HUES6 (cell line): ENCODE data around the gene CHRNA1.
A peak's percentile ranks its signal among the peaks of the same experiment; 100 is the strongest.

ENCODE experiments used
- H3K27ac ChIP-seq: 2 replicates; pipeline ENCODE4 v1.7.0; 2013; ENCODE audit warnings: low read depth, mild to moderate bottlenecking, low read length, inconsistent platforms
- H3K27me3 ChIP-seq: 2 replicates; pipeline ENCODE4 v1.6.1; 2013; ENCODE audit warnings: low read length; ENCODE audit not compliant: control insufficient read depth, insufficient read depth
- H3K36me3 ChIP-seq: 2 replicates; pipeline ENCODE4 v1.6.1; 2013; ENCODE audit warnings: low read length; ENCODE audit not compliant: control insufficient read depth, insufficient read depth
- H3K4me1 ChIP-seq: 2 replicates; pipeline ENCODE4 v1.6.1; 2013; ENCODE audit warnings: low read length; ENCODE audit not compliant: control insufficient read depth, insufficient read depth
- H3K4me3 ChIP-seq: 2 replicates; pipeline ENCODE4 v1.5.1; 2013; ENCODE audit warnings: low read depth, low read length
- H3K9ac ChIP-seq: one replicate; pipeline ENCODE4 v1.6.1; 2013; ENCODE audit warnings: mild to moderate bottlenecking, low read length
- H3K9me3 ChIP-seq: 2 replicates; pipeline ENCODE4 v1.6.1; 2013; ENCODE audit warnings: low read depth, low read length; ENCODE audit not compliant: control insufficient read depth, insufficient read depth

The CHRNA1 gene

GRCh38 chr2:174731546-174731945 is 32.7 kb downstream of the CHRNA1 start:
- H3K36me3 ChIP-seq: no peaks in the 10 kb centered on the region
- H3K27ac ChIP-seq: no peak overlapping the region
- H3K27me3 ChIP-seq: peaks cover 23% of the 10 kb centered on the region
- no peak overlapping the region for H3K4me3 ChIP-seq
- peaks cover 4% of the 10 kb centered on the region; the same call in 1 of the 2 replicates for H3K4me1 ChIP-seq
- H3K9me3 ChIP-seq: no peaks in the 10 kb centered on the region
- H3K9ac ChIP-seq: no peak overlapping the region

GRCh38 chr2:174730698-174731018 is 33.6 kb downstream of the CHRNA1 start:
- Histone ChIP-seq H3K4me3 (peak overlapping the region; percentile 66), H3K27me3 (peaks cover 23% of the 10 kb centered on the region)

GRCh38 chr2:174729797-174730697 is 34.2 kb downstream of the CHRNA1 start:
- no peak overlapping the region for H3K27ac ChIP-seq
- H3K9me3 ChIP-seq: no peaks in the 10 kb centered on the region
- peak overlapping the region; percentile 66 for H3K4me3 ChIP-seq
- no peaks in the 10 kb centered on the region for H3K36me3 ChIP-seq
- H3K9ac ChIP-seq: peak overlapping the region; percentile 29
- H3K27me3 ChIP-seq: peaks cover 23% of the 10 kb centered on the region
- peaks cover 4% of the 10 kb centered on the region; the same call in 1 of the 2 replicates for H3K4me1 ChIP-seq

More at GRCh38 chr2:174730698-174731018, 33.6 kb downstream of the CHRNA1 start:
- Histone ChIP-seq H3K4me1 (peaks cover 4% of the 10 kb centered on the region; the same call in 1 of the 2 replicates), H3K9ac (no peak overlapping the region), H3K9me3 (no peaks in the 10 kb centered on the region), H3K27ac (no peak overlapping the region), H3K36me3 (no peaks in the 10 kb centered on the region)

GRCh38 chr2:174728096-174728495 is 36.2 kb downstream of the CHRNA1 start:
- peaks cover 23% of the 10 kb centered on the region for H3K27me3 ChIP-seq

GRCh38 chr2:174726212-174726611 is 38.1 kb downstream of the CHRNA1 start:
- peaks cover 2% of the 10 kb centered on the region for H3K9me3 ChIP-seq
- H3K4me1 ChIP-seq: peaks cover 4% of the 10 kb centered on the region; the same call in 1 of the 2 replicates
- no peak overlapping the region for H3K4me3 ChIP-seq
- no peak overlapping the region for H3K27ac ChIP-seq
- H3K27me3 ChIP-seq: peaks cover 23% of the 10 kb centered on the region
- no peaks in the 10 kb centered on the region for H3K36me3 ChIP-seq
- no peak overlapping the region for H3K9ac ChIP-seq

More at GRCh38 chr2:174728096-174728495, 36.2 kb downstream of the CHRNA1 start:
- no peak overlapping the region for H3K27ac ChIP-seq
- peaks cover 4% of the 10 kb centered on the region; the same call in 1 of the 2 replicates for H3K4me1 ChIP-seq
- H3K4me3 ChIP-seq: no peak overlapping the region
- no peaks in the 10 kb centered on the region for H3K9me3 ChIP-seq
- no peak overlapping the region for H3K9ac ChIP-seq
- no peaks in the 10 kb centered on the region for H3K36me3 ChIP-seq

GRCh38 chr2:174722942-174723592 is 41.2 kb downstream of the CHRNA1 start:
- Histone ChIP-seq H3K36me3 (no peaks in the 10 kb centered on the region), H3K9me3 (peaks cover 5% of the 10 kb centered on the region), H3K9ac (no peak overlapping the region), H3K4me3 (no peak overlapping the region), H3K27ac (no peak overlapping the region), H3K27me3 (no peaks in the 10 kb centered on the region), H3K4me1 (no peaks in the 10 kb centered on the region)

GRCh38 chr2:174719016-174719415 is 45.3 kb downstream of the CHRNA1 start:
- H3K36me3 ChIP-seq: no peaks in the 10 kb centered on the region
- no peak overlapping the region for H3K4me3 ChIP-seq
- no peak overlapping the region for H3K9ac ChIP-seq
- H3K4me1 ChIP-seq: no peaks in the 10 kb centered on the region
- no peaks in the 10 kb centered on the region for H3K27me3 ChIP-seq
- H3K27ac ChIP-seq: no peak overlapping the region
- peaks cover 5% of the 10 kb centered on the region for H3K9me3 ChIP-seq

GRCh38 chr2:174718591-174718990 is 45.7 kb downstream of the CHRNA1 start:
- Histone ChIP-seq H3K36me3 (no peaks in the 10 kb centered on the region), H3K4me1 (no peaks in the 10 kb centered on the region), H3K9ac (no peak overlapping the region), H3K27me3 (no peaks in the 10 kb centered on the region), H3K27ac (no peak overlapping the region), H3K4me3 (no peak overlapping the region), H3K9me3 (peaks cover 5% of the 10 kb centered on the region)

GRCh38 chr2:174717916-174718315 is 46.4 kb downstream of the CHRNA1 start:
- Histone ChIP-seq H3K9me3 (peaks cover 5% of the 10 kb centered on the region), H3K27ac (no peak overlapping the region), H3K4me3 (no peak overlapping the region), H3K4me1 (no peaks in the 10 kb centered on the region), H3K36me3 (no peaks in the 10 kb centered on the region), H3K27me3 (no peaks in the 10 kb centered on the region), H3K9ac (no peak overlapping the region)

- H3K9ac ChIP-seq: no peak overlapping the region
- H3K9me3 ChIP-seq: peaks cover 5% of the 10 kb centered on the region
- no peaks in the 10 kb centered on the region for H3K27me3 ChIP-seq
- no peaks in the 10 kb centered on the region for H3K4me1 ChIP-seq
- H3K27ac ChIP-seq: no peak overlapping the region
- no peaks in the 10 kb centered on the region for H3K36me3 ChIP-seq
- H3K4me3 ChIP-seq: no peak overlapping the region
Measured at GRCh38 chr2:174717273-174717672, 47.0 kb downstream of the CHRNA1 start.

- no peaks in the 10 kb centered on the region for H3K36me3 ChIP-seq
- no peak overlapping the region for H3K9ac ChIP-seq
- H3K4me1 ChIP-seq: no peaks in the 10 kb centered on the region
- H3K9me3 ChIP-seq: peaks cover 5% of the 10 kb centered on the region
- H3K4me3 ChIP-seq: no peak overlapping the region
- H3K27me3 ChIP-seq: no peaks in the 10 kb centered on the region
- H3K27ac ChIP-seq: no peak overlapping the region
Measured at GRCh38 chr2:174716785-174717184, 47.5 kb downstream of the CHRNA1 start.
